Fibroblast of skin of left quadriceps (primary cell): ENCODE results near the gene UQCC3.
"Not testable (repeated sequence)": the region's sequence is repeated elsewhere in the genome, so short reads cannot be mapped to it uniquely, and the experiment has no call there.

Source experiments
- DNase-seq, 2 experiments: peaks; one replicate each; pipeline ENCODE4 v3.0.0-alpha.2; 2013; ENCODE audit warnings: low read depth in 2 of 2

The UQCC3 gene

DNA sequence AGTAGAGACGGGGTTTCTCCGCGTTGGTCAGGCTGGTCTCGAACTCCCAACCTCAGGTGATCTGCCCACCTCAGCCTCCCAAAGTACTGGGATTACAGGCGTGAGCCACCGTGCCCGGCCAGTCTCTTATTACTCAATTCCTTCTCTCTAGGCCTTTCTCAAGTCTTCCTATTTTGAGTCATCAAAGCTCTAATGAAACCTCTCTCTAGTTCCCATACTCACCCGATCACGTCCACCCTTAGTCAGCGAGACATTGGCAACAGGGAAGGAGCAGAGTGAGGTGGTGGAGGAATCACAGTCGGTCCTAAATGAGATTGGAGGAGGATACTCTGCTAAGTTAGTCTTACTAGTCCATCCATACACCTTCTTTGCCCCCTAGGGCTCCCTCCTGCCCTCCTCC lies 30.8 kb downstream of the UQCC3 start:
- DNase-seq: no peak

DNA sequence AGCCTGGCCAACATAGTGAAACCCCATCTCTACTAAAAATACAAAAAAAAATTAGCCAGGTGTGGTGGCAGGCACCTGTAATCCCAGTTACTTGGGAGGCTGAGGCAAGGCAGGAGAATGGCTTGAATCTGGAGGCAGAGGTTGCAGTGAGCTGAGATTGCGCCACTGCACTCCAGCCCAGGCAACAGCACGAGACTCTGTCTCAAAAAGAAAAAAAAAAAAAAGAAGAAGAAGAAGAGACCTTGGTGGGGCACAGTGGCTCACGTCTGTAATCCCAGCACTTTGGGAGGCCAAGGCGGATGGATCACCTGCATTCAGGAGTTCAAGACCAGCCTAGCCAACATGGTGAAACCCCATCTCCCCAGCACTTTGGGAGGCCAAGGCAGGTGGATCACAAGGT lies 32.4 kb downstream of the UQCC3 start:
- DNase-seq: not testable (repeated sequence)

GRCh38 chr11:62705413-62705812 lies 33.9 kb downstream of the UQCC3 start:
- DNase-seq: no peak

DNA sequence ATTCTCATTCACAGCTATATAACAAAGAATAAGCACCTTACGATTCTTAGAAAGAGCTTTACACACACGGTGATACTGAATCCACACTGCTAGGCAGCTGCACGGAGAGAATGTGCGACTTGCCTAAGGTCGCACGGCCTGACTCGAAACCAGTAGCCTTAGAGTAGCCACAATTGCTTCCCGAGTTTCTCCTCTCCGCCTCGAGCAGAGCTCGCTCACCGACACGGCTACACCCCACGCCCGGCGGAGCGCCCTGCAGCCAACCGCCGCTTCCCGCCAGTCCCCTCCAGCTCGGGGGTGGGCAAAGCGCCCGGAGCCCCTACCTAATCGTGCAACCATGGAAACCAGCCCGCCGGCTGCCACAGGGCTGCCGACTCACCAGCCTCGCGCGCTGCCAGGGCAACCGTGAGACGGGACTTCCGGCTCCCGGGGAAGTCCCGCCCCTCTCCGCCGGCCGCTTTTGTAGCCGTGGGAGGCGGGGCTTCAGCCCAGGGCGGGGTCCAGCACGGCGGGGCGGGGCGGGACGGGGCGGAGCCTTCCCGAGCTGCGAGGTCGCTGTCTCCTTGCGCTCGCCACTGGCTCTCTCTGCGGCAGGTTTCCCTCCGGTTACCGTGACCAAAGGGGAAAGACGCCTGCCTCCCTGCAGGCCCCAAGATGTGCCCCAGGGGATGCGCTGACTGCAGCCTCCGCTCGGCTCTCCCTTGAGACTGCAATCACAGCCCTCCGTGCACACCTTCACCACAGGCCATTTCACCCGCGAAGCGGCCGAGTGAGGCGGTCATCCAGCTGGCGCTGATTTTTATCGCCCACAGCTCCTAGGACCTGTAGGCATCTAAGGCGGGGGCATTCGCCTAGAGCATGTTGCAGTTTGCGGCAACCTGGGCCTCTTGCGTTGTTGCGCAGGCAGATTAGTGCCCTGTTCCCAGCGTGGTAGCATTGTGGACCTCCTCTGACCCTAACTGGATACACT lies 34.7 kb downstream of the UQCC3 start:
- DNase-seq: peak; percentile 82 to 84

- no peak for DNase-seq
Measured at GRCh38 chr11:62706850-62707247, 35.4 kb downstream of the UQCC3 start.

DNA sequence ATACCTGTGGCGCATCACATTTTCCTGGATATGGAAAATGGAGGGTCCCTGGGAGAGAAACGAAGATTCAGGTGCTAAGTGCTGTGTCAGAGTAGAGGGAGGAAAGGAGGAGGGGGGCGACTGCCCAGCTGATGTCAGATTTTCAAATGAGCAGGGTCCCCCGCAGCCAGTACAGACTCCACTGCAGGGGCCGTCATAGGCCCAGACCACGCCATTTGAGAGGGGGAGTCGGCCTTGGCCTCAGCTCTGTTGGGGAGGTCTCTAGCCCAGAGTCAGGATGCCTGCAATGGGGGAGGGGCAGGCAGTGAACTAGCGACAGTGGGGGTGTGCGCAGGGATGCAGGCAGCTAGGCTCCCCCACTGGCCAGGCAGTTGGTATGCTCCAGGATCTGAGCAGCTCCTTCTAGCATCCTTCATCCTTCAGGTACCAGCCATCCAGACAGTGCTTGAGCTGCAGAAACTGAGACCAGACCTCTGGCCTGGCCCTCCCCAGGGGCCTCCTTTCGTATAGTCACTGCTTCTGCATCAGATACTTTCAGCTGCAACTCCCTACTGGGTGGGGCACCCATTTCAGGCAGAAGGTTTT lies 35.9 kb downstream of the UQCC3 start, which contains the start of the genes BSCL2 and GNG3:
Gene BSCL2, minus strand, starts transcription at position 148 of the 585 bp plus-strand sequence. CDS start 229 bp downstream, outside the sequence.
Gene GNG3, plus strand, starts transcription at position 400 of the 585 bp plus-strand sequence. CDS start 620 bp downstream, outside the sequence.
- DNase-seq: no peak

DNA sequence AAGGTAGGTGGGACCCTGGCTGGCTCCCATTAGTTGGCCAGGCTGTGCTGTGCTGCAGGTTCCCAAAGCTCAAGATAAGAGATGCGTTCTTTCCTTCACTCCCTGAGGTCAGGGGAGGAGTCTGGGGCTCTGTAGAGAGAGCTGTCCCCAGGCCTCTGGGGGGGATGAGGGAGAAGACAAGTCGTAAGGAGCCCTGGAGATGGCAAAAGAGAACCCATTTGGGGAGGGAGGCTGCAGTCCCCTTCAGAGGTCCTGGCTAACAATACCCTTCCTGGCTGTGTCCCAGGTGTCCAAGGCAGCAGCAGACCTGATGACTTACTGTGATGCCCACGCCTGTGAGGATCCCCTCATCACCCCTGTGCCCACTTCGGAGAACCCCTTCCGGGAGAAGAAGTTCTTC lies 36.9 kb downstream of the UQCC3 start:
- no peak for DNase-seq

- DNase-seq: no peak
Measured at GRCh38 chr11:62708793-62709192, 37.3 kb downstream of the UQCC3 start.

GRCh38 chr11:62709247-62710000 lies 38.0 kb downstream of the UQCC3 start:
- peak; percentile 95 for DNase-seq

- no peak for DNase-seq
Measured at GRCh38 chr11:62710001-62710345, 38.5 kb downstream of the UQCC3 start.

- no peak for DNase-seq
Measured at GRCh38 chr11:62712276-62712812, 40.9 kb downstream of the UQCC3 start.

DNA sequence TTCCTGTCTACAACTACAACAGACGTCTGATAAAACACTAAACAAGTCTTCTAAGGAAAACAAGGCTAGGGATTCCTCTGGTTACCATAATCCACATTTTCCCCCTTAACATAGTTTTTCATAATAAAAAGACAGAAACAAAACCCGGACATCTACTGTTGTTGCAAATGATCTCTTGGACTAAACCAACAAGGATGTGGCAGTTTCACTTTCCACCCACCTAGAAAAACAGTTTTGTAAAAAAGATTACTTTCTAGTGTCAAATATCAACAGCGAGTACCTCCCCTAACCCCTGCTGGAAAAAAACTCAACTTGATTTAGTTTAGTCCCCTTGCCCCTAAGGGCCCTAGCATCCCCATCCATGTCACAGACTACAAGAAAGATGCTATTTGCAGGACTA lies 41.4 kb downstream of the UQCC3 start:
- no peak for DNase-seq

- DNase-seq: no peak
Measured at GRCh38 chr11:62713343-62713742, 41.9 kb downstream of the UQCC3 start.

GRCh38 chr11:62715150-62716130 lies 44.0 kb downstream of the UQCC3 start:
- DNase-seq: no peak

DNA sequence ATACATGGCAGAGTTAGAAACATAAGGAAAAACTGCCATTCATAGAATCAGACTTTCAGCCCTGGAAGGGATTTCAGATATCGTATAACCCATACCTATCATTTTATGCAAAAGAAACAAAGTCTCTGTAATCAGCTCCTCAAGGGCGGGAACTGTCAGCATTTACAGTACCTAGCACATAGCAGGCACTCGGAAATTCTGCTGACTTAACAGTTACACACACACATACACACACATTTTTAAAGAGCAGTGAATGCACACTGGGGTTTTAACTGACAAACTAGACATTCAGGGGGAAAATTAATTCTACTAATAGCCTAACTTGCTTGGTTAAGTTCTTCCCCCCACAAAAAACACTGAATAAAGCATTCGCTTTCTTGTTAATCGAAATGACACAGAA lies 44.7 kb downstream of the UQCC3 start:
- DNase-seq: no peak

DNA sequence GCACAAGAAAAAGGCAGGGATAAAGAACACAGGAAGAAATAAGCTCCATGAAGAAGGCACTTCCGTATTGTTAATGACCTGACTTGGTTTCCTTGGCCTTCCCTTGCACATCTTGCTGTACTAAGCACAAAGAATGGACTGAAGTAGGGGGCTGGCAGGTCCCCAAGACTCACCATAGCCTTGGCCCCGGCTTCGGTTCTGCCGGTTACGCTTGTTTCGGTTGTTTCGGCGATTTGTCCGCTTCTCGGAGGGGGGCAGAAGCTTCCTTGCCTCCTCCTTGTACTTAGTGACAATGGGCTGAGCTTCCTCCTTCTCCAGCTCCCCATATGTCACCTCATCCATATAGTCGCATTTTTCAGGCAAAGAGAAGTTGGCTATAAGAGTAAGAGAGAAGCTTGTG lies 45.3 kb downstream of the UQCC3 start:
- DNase-seq: no peak

DNA sequence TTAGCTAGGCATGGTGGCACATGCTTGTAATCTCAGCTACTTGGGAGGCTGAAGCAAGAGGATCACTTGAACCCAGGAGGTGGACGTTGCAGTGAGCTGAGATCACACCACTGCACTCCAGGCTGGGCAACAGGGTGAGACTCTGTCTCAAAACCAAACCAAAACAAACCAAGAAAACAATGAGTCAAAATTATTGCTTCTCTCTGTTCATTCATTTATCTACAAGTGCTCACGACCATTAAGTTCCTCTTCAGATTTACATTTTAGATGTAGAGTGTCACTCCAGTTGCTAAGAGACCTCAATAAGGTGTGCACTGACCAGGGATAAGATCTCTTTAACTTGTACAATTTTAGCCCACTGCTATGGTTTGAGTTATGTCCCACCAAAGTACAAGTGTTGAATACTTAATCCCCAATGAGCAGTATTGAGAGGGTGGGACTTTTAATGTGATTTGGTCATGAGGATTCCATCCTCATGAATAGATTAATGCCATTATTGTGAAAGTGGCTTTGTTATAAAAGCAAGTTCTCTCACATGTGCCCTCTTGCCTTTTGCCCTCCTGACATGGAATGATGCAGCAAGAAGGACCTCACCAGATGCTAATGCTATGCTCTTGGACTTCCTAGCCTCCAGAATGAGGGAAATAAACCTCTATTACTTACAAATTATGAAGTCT lies 48.0 kb downstream of the UQCC3 start:
- DNase-seq: no peak

DNA sequence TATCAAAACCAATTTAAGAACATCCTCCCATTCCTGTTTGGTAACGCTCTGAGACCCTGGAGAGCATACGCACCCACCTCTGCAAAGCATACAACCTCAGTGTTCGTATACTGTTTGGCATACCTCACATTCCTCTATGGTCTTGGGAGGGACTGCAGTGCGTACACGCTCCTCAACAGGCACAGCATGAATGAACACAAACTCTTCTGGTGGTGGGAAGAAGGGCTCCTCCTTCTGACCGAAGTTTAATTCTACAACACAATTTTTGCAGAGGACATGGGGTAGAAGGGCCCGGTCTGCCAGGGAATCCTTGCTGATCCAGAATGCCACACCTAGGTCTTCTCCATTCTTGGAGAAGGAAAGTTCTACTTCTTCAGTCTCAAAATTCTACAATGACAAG lies 50.5 kb downstream of the UQCC3 start:
- no peak for DNase-seq
